Muscle layer of colon (tissue), 2 donors: Measurements from ENCODE around the gene SORBS1.
"Not testable (repeated sequence)": the region's sequence is repeated elsewhere in the genome, so short reads cannot be mapped to it uniquely, and the experiment has no call there.

Experiments used
- H3K27ac ChIP-seq: one replicate; pipeline ENCODE4 v1.7.0; 2013; ENCODE audit warnings: low read depth, mild to moderate bottlenecking, low read length, moderate library complexity
- H3K27me3 ChIP-seq, 2 donors: one replicate each; pipeline ENCODE4 v1.7.0; 2013; ENCODE audit warnings: low read length in 2 of 2, mild to moderate bottlenecking in 2 of 2; ENCODE audit not compliant: insufficient read depth in 2 of 2, control insufficient read depth in 1 of 2
- H3K36me3 ChIP-seq: one replicate; pipeline ENCODE4 v1.7.0; 2013; ENCODE audit warnings: mild to moderate bottlenecking, low read length; ENCODE audit not compliant: insufficient read depth
- H3K4me1 ChIP-seq: one replicate; pipeline ENCODE4 v1.7.0; 2013; ENCODE audit warnings: mild to moderate bottlenecking, low read length; ENCODE audit not compliant: insufficient read depth
- H3K4me3 ChIP-seq, 2 donors: one replicate each; pipeline ENCODE4 v1.7.0; 2013; ENCODE audit warnings: low read length in 2 of 2, low read depth in 1 of 2, mild to moderate bottlenecking in 1 of 2, moderate library complexity in 1 of 2
- H3K9ac ChIP-seq: one replicate; pipeline ENCODE4 v1.7.0; 2013; ENCODE audit warnings: low read length
- H3K9me3 ChIP-seq: one replicate; pipeline ENCODE4 v1.7.0; 2013; ENCODE audit warnings: mild to moderate bottlenecking, low read length
- donor health status: abdominal sarcoma.
- donor health status: Adenocarcinoma of cecum.

The SORBS1 gene

DNA sequence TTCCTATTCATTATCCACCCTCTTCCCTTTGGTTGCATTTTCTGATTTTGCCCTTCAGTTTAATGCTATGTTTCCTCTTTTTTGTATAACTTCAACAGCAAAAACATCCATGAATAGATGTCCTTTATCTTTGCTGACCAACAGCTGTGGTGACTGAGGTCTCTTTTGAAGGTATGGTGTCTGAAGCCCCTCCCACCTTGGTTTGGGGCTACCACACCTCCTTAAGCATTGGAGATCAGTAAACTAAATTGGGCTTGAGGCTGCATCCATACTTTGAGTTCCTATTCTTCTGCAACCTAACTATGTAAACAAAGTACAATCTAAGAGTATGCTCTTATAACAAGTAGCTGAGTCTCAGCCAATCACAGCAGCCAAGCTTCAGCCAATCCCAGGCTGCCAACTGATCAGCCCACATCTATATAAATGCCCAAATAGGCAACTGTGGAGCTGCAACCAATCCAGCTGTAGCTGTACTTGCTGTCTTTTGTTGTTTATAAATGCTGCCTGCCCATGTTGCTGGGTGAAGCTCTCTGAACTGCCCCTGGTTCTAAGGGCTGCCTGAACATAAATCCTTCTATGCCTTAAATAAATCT is 201.0 kb downstream of the SORBS1 start:
- H3K27ac ChIP-seq: no peak overlapping the region
- H3K9me3 ChIP-seq: no peaks in the 10 kb centered on the region
- H3K4me1 ChIP-seq: peaks cover 59% of the 10 kb centered on the region
- H3K36me3 ChIP-seq: peaks cover 57% of the 10 kb centered on the region
- no peaks in the 10 kb centered on the region for H3K27me3 ChIP-seq
- H3K9ac ChIP-seq: no peak overlapping the region
- no peak overlapping the region for H3K4me3 ChIP-seq

DNA sequence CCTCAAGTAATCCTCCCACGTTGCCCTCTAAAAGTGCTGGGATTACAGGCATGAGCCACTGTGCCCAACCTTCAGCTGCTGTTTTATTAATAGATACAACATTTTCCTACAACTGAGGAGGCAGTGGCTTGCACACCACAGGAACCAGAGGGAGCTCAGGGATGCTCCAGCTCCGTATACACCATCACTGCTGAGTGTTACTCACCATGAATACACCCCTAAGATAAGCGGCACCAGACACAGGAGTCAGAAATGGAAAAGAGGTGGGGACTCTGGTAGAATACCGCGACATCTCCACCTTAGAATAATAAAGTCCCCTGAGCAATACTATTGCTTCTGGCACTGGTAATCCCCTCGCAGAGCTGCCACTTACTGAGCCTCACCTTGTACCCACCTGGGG is 201.7 kb downstream of the SORBS1 start:
- H3K9me3 ChIP-seq: no peaks in the 10 kb centered on the region
- peaks cover 57% of the 10 kb centered on the region for H3K36me3 ChIP-seq
- H3K9ac ChIP-seq: no peak overlapping the region
- H3K4me1 ChIP-seq: peaks cover 59% of the 10 kb centered on the region
- H3K27me3 ChIP-seq: no peaks in the 10 kb centered on the region
- H3K27ac ChIP-seq: peak overlapping the region; percentile 14
- no peak overlapping the region for H3K4me3 ChIP-seq

DNA sequence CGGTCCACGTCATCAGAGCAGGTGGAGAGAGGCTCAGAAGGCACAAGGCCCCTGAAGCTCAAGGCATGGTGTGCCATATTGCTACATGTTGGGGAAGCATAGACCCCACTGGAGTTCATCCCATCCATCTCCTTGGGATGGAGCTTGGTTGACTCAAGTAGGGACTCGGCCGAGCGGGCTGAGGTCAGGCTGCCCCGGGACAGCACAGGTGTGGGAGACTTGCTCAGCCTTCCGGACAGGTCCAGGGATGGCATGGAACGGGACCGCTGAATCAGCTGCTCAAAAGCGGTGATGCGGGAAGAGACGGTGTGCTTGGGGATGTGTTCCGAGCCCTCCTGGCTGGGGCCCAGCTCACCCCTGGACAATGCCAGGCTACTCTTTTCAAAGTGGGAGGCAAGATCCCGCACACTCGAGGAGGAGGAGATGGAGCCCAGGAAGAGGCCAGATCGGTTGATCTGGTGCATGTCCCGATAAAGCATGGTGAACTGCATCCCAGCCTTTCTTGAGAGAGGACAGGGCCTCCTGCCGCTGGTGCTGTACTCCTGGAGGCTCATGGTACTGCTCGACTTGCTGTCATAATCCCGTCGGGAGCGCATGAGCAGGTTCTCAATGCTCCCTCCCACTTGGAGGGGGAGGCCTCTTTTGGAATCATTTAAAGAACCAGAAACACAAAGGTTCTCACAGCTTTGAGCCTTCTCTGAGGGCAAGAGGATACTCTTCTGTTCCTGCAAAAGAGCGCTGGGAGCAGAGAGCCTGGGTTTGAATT is 204.8 kb downstream of the SORBS1 start:
- Histone ChIP-seq H3K27me3 (no peaks in the 10 kb centered on the region), H3K27ac (no peak overlapping the region), H3K9me3 (no peaks in the 10 kb centered on the region), H3K9ac (no peak overlapping the region), H3K4me1 (peaks cover 45% of the 10 kb centered on the region), H3K4me3 (no peak overlapping the region), H3K36me3 (peaks cover 77% of the 10 kb centered on the region)

DNA sequence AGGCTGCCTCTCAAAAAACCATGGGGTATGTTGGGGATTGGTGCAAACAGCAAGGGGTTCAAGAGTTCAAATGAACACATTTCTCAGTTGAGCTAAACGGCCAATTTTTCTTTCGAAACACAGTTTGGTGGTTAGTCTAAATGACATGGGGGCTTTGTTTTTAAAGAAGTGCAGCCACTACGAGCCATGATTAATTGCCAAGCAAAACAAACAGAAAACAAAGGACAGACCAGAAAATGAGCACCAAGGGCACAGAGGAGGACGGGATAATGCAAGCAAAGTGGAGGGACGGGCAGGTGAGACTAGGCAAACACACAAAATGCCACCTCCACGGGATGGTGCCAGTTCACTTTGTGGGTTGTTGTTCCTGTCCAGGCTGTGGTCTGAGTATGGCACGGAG is 205.9 kb downstream of the SORBS1 start:
- Histone ChIP-seq H3K9me3 (no peaks in the 10 kb centered on the region), H3K36me3 (peaks cover 88% of the 10 kb centered on the region), H3K27me3 (no peaks in the 10 kb centered on the region), H3K4me1 (peaks cover 44% of the 10 kb centered on the region), H3K4me3 (no peak overlapping the region), H3K9ac (no peak overlapping the region), H3K27ac (no peak overlapping the region)

DNA sequence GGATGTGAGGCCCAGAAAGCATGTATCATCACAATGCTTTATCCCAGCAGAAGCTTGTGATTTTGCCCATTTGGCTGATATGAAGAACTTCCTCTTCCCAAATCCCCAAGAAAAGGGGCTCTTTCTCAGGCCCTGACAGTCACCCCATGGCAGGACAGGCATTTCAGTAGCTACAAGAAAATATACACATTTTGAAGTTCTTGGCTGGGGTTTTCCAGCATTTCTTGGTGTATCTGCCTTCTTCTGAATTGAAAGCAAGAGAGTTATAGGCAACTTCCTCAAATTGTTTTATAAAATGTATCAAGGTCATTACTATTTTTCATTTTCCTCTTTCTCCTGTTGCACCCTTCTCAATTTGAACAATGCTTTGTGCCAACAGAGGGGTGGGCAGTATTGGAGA is 207.1 kb downstream of the SORBS1 start:
- no peak overlapping the region for H3K27ac ChIP-seq
- peaks cover 86% of the 10 kb centered on the region for H3K36me3 ChIP-seq
- H3K4me3 ChIP-seq: no peak overlapping the region
- H3K9me3 ChIP-seq: no peaks in the 10 kb centered on the region
- peaks cover 34% of the 10 kb centered on the region for H3K4me1 ChIP-seq
- no peaks in the 10 kb centered on the region for H3K27me3 ChIP-seq
- no peak overlapping the region for H3K9ac ChIP-seq

DNA sequence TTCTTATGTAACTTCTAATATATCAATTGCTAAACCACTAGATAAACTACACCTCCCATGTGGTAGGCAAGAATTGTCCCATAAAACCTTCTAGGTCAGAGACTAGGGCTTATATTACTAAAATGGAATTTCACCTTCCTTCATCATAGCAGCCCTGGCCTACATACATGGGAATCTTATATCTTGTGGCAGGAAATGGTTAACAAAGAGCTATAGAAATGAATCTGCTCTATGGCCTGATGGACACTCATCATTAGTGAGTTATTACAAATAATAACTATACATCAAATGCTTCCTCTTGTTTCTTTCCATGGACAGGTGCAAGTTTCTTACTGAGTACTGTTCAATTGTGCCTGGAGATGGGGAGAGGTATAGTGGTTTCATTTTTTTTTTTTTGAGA is 208.0 kb downstream of the SORBS1 start:
- Histone ChIP-seq H3K27ac (no peak overlapping the region), H3K4me1 (peaks cover 25% of the 10 kb centered on the region), H3K9me3 (no peaks in the 10 kb centered on the region), H3K27me3 (no peaks in the 10 kb centered on the region), H3K36me3 (peaks cover 88% of the 10 kb centered on the region), H3K9ac (no peak overlapping the region), H3K4me3 (no peak overlapping the region)

DNA sequence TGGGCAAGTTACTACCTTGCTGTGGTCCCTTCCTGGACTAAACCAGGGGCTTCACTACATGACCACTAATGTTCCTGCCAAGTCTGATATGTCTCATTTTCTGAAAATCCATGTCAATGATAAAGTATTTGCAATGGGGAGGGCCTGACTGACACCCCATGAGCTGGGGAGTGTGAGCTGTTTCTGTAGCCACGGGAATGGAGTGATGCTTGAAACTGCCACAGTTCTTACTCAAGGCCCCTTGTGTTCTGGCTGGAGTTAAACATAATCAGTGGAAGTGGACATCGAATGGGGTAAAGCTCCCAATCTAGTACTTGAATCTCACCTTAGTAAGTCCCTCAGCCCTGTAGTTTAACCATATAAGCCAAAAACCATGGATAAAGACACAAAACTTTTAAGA is 208.5 kb downstream of the SORBS1 start:
- Histone ChIP-seq H3K27me3 (no peaks in the 10 kb centered on the region), H3K9ac (no peak overlapping the region), H3K27ac (no peak overlapping the region), H3K4me1 (peaks cover 21% of the 10 kb centered on the region), H3K4me3 (no peak overlapping the region), H3K36me3 (peaks cover 88% of the 10 kb centered on the region), H3K9me3 (no peaks in the 10 kb centered on the region)

DNA sequence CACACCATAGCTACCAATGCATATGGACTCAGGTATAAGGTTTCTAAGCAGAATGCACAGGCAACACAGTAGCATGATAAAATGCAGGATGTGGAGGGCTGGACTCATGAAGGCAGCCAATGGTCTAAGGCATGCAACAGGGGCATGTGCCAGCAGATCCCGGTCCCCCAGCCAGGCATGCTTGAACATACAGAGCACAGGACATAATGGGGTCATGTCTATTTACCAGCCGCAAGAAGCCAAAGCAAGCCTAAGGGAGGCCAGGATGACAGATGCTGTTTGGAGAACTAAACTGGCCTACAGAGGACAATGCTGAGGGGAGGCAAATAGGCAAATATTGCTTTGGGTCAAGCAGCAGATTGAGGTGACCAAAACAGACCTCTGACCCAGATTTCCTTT is 210.3 kb downstream of the SORBS1 start:
- H3K27ac ChIP-seq: no peak overlapping the region
- no peaks in the 10 kb centered on the region for H3K9me3 ChIP-seq
- H3K4me3 ChIP-seq: no peak overlapping the region
- peaks cover 20% of the 10 kb centered on the region for H3K4me1 ChIP-seq
- no peak overlapping the region for H3K9ac ChIP-seq
- no peaks in the 10 kb centered on the region for H3K27me3 ChIP-seq
- peaks cover 82% of the 10 kb centered on the region for H3K36me3 ChIP-seq

DNA sequence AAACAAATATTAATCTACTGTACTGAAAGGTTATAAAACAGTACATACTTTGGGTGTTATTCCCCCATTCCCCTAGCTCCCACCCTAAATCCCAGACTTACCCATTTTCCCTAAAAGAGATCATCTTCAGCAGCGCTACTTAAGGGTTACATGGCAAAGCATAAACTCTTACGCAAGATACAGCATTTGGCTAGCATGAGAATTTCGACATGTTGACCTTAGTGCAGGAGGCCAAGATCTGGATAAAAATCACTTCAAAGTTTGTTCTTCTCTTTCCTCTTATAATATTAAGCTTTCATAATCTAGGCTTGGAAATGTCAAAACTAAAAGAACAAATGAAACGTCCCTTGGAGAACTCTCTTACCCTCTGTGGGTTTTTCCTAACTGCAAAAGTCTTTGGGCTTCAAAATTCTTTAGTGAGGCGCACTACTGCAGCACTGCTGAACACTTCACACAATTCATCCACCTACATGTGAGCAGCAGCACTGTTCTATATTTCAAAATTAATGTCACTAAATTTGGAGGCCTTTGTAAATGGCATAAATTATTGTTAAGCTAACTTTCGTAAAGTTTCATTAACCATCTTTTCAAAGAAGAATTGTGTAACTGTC is 210.8 kb downstream of the SORBS1 start:
- no peak overlapping the region for H3K27ac ChIP-seq
- H3K4me3 ChIP-seq: no peak overlapping the region
- H3K4me1 ChIP-seq: peaks cover 20% of the 10 kb centered on the region
- no peaks in the 10 kb centered on the region for H3K9me3 ChIP-seq
- H3K27me3 ChIP-seq: no peaks in the 10 kb centered on the region
- H3K9ac ChIP-seq: no peak overlapping the region
- peaks cover 82% of the 10 kb centered on the region for H3K36me3 ChIP-seq

DNA sequence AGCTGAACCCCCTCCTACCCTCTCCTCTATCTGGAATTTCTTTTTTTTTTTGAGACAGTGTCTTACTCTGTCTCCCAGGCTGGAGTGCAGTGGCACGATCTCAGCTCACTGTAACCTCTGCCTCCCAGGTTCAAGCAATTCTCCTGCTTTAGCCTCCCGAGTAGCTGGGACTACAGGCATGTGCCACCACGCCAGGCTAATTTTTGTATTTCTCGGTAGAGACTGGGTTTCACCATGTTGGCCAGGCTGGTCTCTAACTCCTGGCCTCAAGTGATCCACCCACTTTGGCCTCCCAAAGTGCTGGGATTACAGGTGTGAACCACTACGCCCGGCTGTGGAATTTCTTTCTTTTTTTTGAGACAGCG is 213.8 kb downstream of the SORBS1 start:
- not testable (repeated sequence) for H3K27me3 ChIP-seq, H3K9ac ChIP-seq, H3K4me3 ChIP-seq, H3K9me3 ChIP-seq, H3K27ac ChIP-seq
- H3K36me3 ChIP-seq: peaks cover 67% of the 10 kb centered on the region
- peaks cover 13% of the 10 kb centered on the region for H3K4me1 ChIP-seq

DNA sequence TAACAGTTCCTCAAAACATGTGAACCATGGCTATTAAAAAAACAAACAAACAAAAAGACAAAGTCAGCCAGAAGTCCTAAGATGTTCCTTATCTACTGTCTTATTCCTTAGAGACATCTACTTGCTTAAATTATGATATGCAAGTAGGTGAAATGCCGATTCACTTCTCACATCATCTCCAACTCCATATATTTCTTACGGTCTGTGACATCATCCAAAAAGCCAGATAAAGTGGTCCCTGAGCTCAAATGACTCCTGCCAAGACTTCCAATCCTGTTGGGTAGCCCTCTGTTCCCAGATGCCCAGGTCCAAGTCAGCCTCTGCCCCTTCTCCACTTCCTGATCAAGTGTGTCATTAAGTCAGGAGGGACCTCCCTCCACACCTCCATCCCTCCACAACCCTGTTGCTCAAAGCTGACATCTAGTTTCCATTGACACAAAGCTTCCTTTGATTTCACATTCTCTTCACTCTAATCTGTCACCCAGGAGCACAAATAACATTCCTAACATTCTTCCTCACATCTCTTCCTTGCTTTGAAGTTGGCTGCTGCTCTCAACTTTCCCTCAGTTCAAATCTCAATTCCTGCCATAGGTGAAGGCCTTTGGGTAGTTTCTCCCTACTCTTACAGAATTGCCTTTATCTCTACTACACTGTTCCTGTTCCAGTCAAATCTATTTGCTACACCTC is 214.3 kb downstream of the SORBS1 start:
- no peaks in the 10 kb centered on the region for H3K9me3 ChIP-seq
- peaks cover 17% of the 10 kb centered on the region for H3K4me1 ChIP-seq
- H3K9ac ChIP-seq: no peak overlapping the region
- no peak overlapping the region for H3K27ac ChIP-seq
- no peaks in the 10 kb centered on the region for H3K27me3 ChIP-seq
- H3K4me3 ChIP-seq: no peak overlapping the region
- H3K36me3 ChIP-seq: peaks cover 68% of the 10 kb centered on the region
